Measurements from ENCODE around the gene IL12RB1.

GRCh38 chr19:18065173-18065495 lies 21.6 kb downstream of the IL12RB1 start:
- TF ChIP-seq CTCF (IDR thresholded peaks at IDR 0.05; ENCODE audit: low read depth, low read length) (no peak), EZH2phosphoT487 (IDR thresholded peaks at IDR 0.05; ENCODE audit: low read depth) (no peak)

All from OCI-LY3 (cell line).